Common myeloid progenitor, CD34-positive (primary cell): Measurements from ENCODE around the gene MAMLD1.

Source experiments
- CTCF ChIA-PET: fragments of 350-600 bp; sonication (Branson Sonifier 250); formaldehyde crosslinking; loops from one replicate; lab custom pipeline; 2021; ENCODE audit warnings: antibody characterized with exemption; lab: Charles Lee
- POLR2A ChIA-PET: fragments of 350-600 bp; sonication (Branson Sonifier 250); formaldehyde crosslinking; loops from one replicate; lab custom pipeline; 2021; ENCODE audit warnings: antibody characterized with exemption; lab: Charles Lee
- DNase-seq, 3 donors: peaks; one replicate each; pipeline versions ENCODE4 v3.0.0 to v3.0.0-alpha.2; 2013
- H3K27ac ChIP-seq, 2 experiments: 1 replicate in 1 of 2; 2 replicates in 1 of 2; pipeline ENCODE4 v1.7.0; 2013; ENCODE audit warnings: inconsistent platforms in 2 of 2, low read length in 2 of 2, mild to moderate bottlenecking in 2 of 2, low read depth in 1 of 2, moderate library complexity in 1 of 2; ENCODE audit not compliant: severe bottlenecking in 2 of 2, insufficient read depth in 1 of 2, poor library complexity in 1 of 2
- H3K27me3 ChIP-seq, 5 experiments: replicated peaks in 2 of 5; 1 replicate in 3 of 5; 2 replicates in 2 of 5; pipeline versions ENCODE4 v1.6.1 to v1.7.0; 2013; ENCODE audit warnings: low read length in 4 of 5, mild to moderate bottlenecking in 2 of 5, moderate library complexity in 2 of 5, inconsistent platforms in 1 of 5; ENCODE audit not compliant: insufficient read depth in 5 of 5, control insufficient read depth in 4 of 5
- H3K36me3 ChIP-seq, 4 experiments: 1 replicate in 2 of 4; 2 replicates in 2 of 4; pipeline versions ENCODE4 v1.6.1 to v1.7.0; 2013; ENCODE audit warnings: low read length in 3 of 4, control low read depth in 1 of 4, mild to moderate bottlenecking in 1 of 4; ENCODE audit not compliant: control insufficient read depth in 4 of 4, insufficient read depth in 4 of 4
- H3K4me1 ChIP-seq, 4 experiments: 1 replicate in 3 of 4; 2 replicates in 1 of 4; pipeline versions ENCODE4 v1.6.1 to v1.7.1; 2013; ENCODE audit warnings: low read length in 3 of 4, mild to moderate bottlenecking in 3 of 4, control low read depth in 1 of 4, inconsistent platforms in 1 of 4, moderate library complexity in 1 of 4; ENCODE audit not compliant: control insufficient read depth in 4 of 4, insufficient read depth in 4 of 4; ENCODE audit errors: control extremely low read depth in 1 of 4
- H3K4me3 ChIP-seq, 7 experiments: 1 replicate in 4 of 7; 2 replicates in 3 of 7; pipeline versions ENCODE4 v1.5.1 to v1.7.0; 2013; ENCODE audit warnings: mild to moderate bottlenecking in 7 of 7, low read length in 6 of 7, moderate library complexity in 6 of 7, inconsistent platforms in 2 of 7, low read depth in 2 of 7, control low read depth in 1 of 7; ENCODE audit not compliant: insufficient read depth in 4 of 7, control insufficient read depth in 1 of 7; ENCODE audit errors: extremely low read depth in 1 of 7
- H3K9me3 ChIP-seq, 5 experiments: 1 replicate in 4 of 5; 2 replicates in 1 of 5; pipeline versions ENCODE4 v1.6.1 to v1.7.1; 2013; ENCODE audit warnings: low read length in 4 of 5, mild to moderate bottlenecking in 2 of 5, inconsistent platforms in 1 of 5, low read depth in 1 of 5, moderate library complexity in 1 of 5; ENCODE audit not compliant: control insufficient read depth in 4 of 5, insufficient read depth in 2 of 5; ENCODE audit errors: control extremely low read depth in 1 of 5
- WGBS: methylation state at CpG from one replicate; pipeline ENCODE4 v1.1.5; 2013; ENCODE audit not compliant: insufficient coverage; 5-methylcytosine and 5-hydroxymethylcytosine counted together

Gene MAMLD1

GRCh38 chrX:150544222-150544787 lies 181.2 kb downstream of the MAMLD1 start:
- POLR2A ChIA-PET: no interaction called here
- CTCF ChIA-PET: interaction anchor here (0.9 to 2.2 kb wide), 11 partner anchors 9 to 136 kb away, joined by 3 to 8 read pairs (median 4); no protein-coding TSS in a partner anchor
- Histone ChIP-seq H3K27ac (no peak overlapping the region), H3K27me3 (no peaks in the 10 kb centered on the region), H3K4me1 (peaks cover 0 to 32% (median 12%) of the 10 kb centered on the region in 4 experiments), H3K4me3 (no peak overlapping the region), H3K36me3 (no peaks in the 10 kb centered on the region), H3K9me3 (no peaks in the 10 kb centered on the region)
- peak in 2 of 3 donors; percentile 37 to 42 for DNase-seq
- WGBS: 66% methylated on average over 9 of the region's 11 CpGs

GRCh38 chrX:150544835-150545770 lies 182.0 kb downstream of the MAMLD1 start:
- CTCF ChIA-PET: interaction anchor here (0.9 to 2.2 kb wide), 9 partner anchors 13 to 138 kb away, joined by 3 to 8 read pairs (median 4); no protein-coding TSS in a partner anchor
- POLR2A ChIA-PET: no interaction called here
- no peak overlapping the region for H3K4me3 ChIP-seq
- 86% methylated on average over 3 of the region's 8 CpGs for WGBS
- no peak overlapping the region for H3K27ac ChIP-seq
- H3K27me3 ChIP-seq: no peaks in the 10 kb centered on the region
- no peaks in the 10 kb centered on the region for H3K36me3 ChIP-seq
- H3K9me3 ChIP-seq: no peaks in the 10 kb centered on the region
- peaks cover 0 to 32% (median 12%) of the 10 kb centered on the region in 4 experiments for H3K4me1 ChIP-seq
- no peak for DNase-seq

GRCh38 chrX:150546711-150547153 lies 183.6 kb downstream of the MAMLD1 start:
- Histone ChIP-seq H3K9me3 (no peaks in the 10 kb centered on the region), H3K4me1 (peaks cover 0 to 24% (median 12%) of the 10 kb centered on the region in 4 experiments), H3K36me3 (no peaks in the 10 kb centered on the region), H3K27me3 (no peaks in the 10 kb centered on the region), H3K27ac (no peak overlapping the region), H3K4me3 (no peak overlapping the region)
- ChIA-PET POLR2A (interaction anchor here (0.6 kb wide), 1 partner anchor 26 kb away, joined by 3 read pairs; no protein-coding TSS in a partner anchor), CTCF (interaction anchor here (0.6 to 2.0 kb wide), 5 partner anchors 8 to 137 kb away, joined by 3 to 4 read pairs (median 3); no protein-coding TSS in a partner anchor)
- 36% methylated on average over 9 of the region's 9 CpGs for WGBS
- DNase-seq: peak; percentile 36 to 79 (median 70)

- WGBS: 31% methylated on average over 52 of the region's 54 CpGs
- H3K4me1 ChIP-seq: peaks cover 0 to 24% (median 12%) of the 10 kb centered on the region in 4 experiments
- peak in 2 of 3 donors; percentile 8 to 32 for DNase-seq
- H3K27ac ChIP-seq: no peak overlapping the region
- H3K27me3 ChIP-seq: peaks cover 0 to 3% (median 0%) of the 10 kb centered on the region in 5 experiments
- ChIA-PET CTCF (interaction anchor here (1.2 to 2.0 kb wide), 4 partner anchors 24 to 136 kb away, joined by 3 to 5 read pairs (median 4); no protein-coding TSS in a partner anchor), POLR2A (interaction anchor here (0.6 kb wide), 1 partner anchor 27 kb away, joined by 3 read pairs; no protein-coding TSS in a partner anchor)
- no peaks in the 10 kb centered on the region for H3K36me3 ChIP-seq
- H3K9me3 ChIP-seq: no peaks in the 10 kb centered on the region
- peak overlapping the region in 3 of 7 experiments; percentile 30 to 58 (median 50) for H3K4me3 ChIP-seq
Measured at GRCh38 chrX:150547375-150548115, 184.4 kb downstream of the MAMLD1 start.

GRCh38 chrX:150548251-150548650 lies 185.1 kb downstream of the MAMLD1 start:
- H3K27ac ChIP-seq: no peak overlapping the region
- ChIA-PET CTCF (interaction anchor here (2.0 kb wide), 1 partner anchor 39 kb away, joined by 5 read pairs; no protein-coding TSS in a partner anchor), POLR2A (no interaction called here)
- peak overlapping the region in 2 of 7 experiments; percentile 50 to 58 for H3K4me3 ChIP-seq
- H3K27me3 ChIP-seq: peaks cover 0 to 3% (median 0%) of the 10 kb centered on the region in 5 experiments
- no peak for DNase-seq
- H3K4me1 ChIP-seq: peaks cover 0 to 24% (median 12%) of the 10 kb centered on the region in 4 experiments
- no peaks in the 10 kb centered on the region for H3K36me3 ChIP-seq
- no peaks in the 10 kb centered on the region for H3K9me3 ChIP-seq
- WGBS: 67% methylated on average over 1 of the region's 4 CpGs

GRCh38 chrX:150548684-150549083 lies 185.6 kb downstream of the MAMLD1 start:
- ChIA-PET CTCF (interaction anchor here (2.0 kb wide), 1 partner anchor 38 kb away, joined by 5 read pairs; no protein-coding TSS in a partner anchor), POLR2A (no interaction called here)
- H3K4me1 ChIP-seq: peaks cover 0 to 24% (median 12%) of the 10 kb centered on the region in 4 experiments
- no peak overlapping the region for H3K4me3 ChIP-seq
- no CpG with 5 or more reads among the region's 2 CpGs for WGBS
- no peaks in the 10 kb centered on the region for H3K9me3 ChIP-seq
- H3K27ac ChIP-seq: no peak overlapping the region
- peaks cover 0 to 3% (median 0%) of the 10 kb centered on the region in 5 experiments for H3K27me3 ChIP-seq
- H3K36me3 ChIP-seq: no peaks in the 10 kb centered on the region
- peak in 2 of 3 donors; percentile 36 to 40 for DNase-seq
